CD4-positive, alpha-beta T cell treated with Interleukin-10 for 1 hour (primary cell): ENCODE measurements around the gene CNTN2.

Source experiments
- DNase-seq: peaks from one replicate; pipeline ENCODE4 v3.0.0-alpha.2; 2020

CNTN2 gene

GRCh38 chr1:205075642-205076155, 32.7 kb downstream of the CNTN2 start:
- no peak for DNase-seq

- DNase-seq: no peak
These were observed 33.3 kb downstream of the CNTN2 start for GRCh38 chr1:205076245-205076761.

DNA sequence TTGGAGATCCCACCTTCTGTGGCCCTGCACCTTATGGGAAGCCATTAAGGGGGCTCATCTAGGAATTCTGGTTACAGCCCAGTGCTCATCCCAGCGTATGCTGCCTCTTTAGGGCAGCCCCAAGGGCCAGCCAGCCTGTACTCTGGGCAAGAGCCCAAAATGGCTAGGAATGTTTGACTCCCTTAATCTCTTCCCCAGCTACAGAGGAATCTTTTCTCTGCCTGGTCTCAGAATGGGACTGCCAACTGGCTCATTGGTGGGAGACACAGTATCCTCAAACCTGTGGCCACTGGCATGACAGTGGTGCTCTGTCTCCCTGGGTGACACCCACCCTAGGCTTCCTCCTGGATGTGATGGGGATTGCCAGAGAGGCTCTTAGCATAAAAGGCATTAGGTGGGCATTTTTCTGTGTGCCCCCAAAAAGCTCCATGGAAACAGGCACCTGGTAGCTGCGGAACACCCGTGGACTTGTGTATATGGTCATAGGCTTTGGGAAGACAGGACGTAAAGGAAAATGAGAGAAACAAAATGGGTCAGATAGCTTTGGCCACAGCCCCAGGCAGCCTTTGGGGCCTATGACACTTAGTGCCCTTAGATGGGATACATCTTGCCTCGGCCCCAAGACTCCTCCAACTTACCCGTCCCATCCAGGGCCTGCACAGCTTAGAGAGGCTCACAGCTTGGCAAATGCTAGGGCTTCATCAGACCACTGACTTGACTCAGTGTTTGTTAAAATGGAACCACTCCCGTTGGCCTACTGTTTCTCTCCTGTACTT, 34.3 kb downstream of the CNTN2 start:
- no peak for DNase-seq

DNA sequence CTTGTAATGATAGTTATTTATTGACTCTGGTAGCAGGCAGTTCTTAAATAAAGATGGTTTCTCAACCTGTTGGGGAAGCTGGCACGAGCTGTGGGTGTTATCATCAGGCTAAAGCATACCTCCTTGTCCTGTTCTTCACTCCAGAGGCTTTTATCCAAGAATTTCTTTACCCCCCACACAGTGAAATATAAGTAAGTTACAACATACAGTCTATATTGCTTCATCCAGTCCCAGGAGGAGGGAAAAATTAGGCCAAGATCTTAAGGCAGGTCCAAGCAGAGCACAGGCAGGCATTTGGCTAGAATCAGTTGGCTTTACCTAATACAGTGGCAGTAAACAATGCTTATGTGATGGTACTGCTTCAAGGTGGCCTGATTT, 34.9 kb downstream of the CNTN2 start:
- no peak for DNase-seq

GRCh38 chr1:205082431-205082830, 39.4 kb downstream of the CNTN2 start:
- DNase-seq: no peak

DNA sequence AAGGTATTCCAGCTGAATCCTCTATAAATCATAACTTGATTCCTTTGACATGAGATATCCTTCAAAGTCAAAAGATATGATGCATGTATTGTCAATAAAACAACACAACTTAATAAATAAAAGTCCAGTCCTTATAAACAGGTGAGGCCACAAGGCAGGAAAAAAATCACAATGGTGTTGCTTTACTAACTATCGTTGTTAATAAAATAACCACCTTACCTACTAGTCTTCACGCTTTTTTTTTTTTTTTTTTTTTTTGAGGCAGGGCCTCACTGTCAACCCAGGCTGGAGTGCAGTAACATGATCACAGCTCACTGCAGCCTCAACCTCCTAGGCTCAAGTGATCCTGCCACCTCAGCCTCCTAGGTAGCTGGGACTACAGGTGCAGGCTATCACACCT, 41.3 kb downstream of the CNTN2 start, which contains the start of gene TMEM81:
Gene TMEM81, minus strand, starts transcription at position 101 of the 400 bp plus-strand sequence. CDS start 140 bp downstream, outside the sequence.
- no peak for DNase-seq

- no peak for DNase-seq
These were observed 45.3 kb downstream of the CNTN2 start for GRCh38 chr1:205088341-205088740.

DNA sequence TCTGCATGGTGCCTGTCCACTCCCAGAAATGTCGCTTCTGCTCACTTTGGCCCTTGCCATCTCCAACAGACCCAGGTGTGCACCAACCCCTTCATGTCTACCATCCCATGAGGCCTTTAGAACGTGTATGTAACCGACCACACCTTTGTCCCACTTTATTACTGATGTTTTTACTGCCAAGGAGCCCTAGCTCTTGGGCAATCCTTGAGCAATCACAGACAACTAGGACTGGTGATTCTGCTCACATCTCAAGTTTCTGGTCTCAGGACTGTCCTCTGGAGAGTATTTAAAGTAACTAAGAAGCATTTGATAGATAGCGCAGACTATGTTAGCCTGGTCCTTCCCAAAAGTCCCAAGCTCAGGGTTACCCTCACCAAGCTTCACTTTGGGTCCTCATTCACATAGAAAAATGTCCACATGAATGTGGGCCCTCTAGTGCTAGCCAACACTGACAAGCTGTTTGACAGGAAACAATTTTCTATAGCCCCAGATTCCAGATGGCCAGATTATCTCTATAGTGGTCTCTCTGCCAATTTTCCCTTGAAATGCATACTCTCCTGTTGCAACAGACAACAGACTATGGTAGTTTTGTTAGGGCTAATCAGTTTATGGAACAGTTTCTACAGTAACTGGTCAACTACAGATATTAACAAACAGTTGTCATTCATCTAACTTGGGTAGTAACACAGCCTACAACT, 48.2 kb downstream of the CNTN2 start:
- DNase-seq: no peak

GRCh38 chr1:205095422-205095821, 52.4 kb downstream of the CNTN2 start:
- no peak for DNase-seq

- no peak for DNase-seq
These were observed 55.2 kb downstream of the CNTN2 start for GRCh38 chr1:205098242-205098641.

- DNase-seq: no peak
These were observed 59.4 kb downstream of the CNTN2 start for GRCh38 chr1:205102404-205102803.

- DNase-seq: no peak
These were observed 64.3 kb downstream of the CNTN2 start for GRCh38 chr1:205107327-205107726.

- no peak for DNase-seq
These were observed 65.5 kb downstream of the CNTN2 start for GRCh38 chr1:205108464-205108863.

GRCh38 chr1:205109269-205109668, 66.3 kb downstream of the CNTN2 start:
- DNase-seq: no peak

DNA sequence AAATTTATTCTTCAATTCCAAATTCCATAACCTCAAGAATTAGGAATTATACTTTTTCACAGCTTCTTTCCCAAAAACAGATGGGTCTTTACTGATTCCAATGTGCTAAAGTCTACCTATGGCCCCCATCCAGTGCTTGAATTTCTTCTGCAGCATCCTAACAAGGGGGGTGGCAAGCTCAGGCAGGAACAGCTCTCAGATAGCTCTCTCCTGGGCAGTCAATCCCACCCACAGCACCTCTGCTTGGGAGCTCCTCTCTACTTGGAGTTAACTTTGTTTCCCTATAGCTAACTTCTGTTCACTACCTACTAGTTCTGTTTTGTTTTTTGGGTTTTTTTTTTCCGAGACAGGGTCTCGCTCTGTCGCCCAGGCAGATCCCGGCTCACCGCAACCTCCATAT, 66.7 kb downstream of the CNTN2 start:
- DNase-seq: no peak

- no peak for DNase-seq
These were observed 68.3 kb downstream of the CNTN2 start for GRCh38 chr1:205111354-205111753.

DNA sequence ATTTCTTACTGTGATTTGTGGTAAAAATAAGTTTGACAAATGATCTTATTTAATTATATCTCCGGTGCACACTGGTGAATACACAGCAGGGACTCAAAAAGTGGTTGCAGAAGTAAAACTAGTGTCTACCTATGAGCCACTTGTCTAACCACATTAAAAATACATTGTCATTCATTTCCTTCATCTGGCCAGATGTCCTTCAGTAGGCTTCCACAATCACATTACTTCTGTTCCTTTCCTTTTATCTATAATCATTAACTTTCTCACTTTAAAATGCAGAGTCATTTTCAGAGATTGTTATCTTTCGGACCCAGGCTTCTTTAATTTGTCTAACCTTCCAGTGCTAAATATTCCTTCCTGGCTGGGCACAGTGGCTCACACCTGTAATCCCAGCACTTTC, 75.7 kb downstream of the CNTN2 start:
- DNase-seq: no peak

DNA sequence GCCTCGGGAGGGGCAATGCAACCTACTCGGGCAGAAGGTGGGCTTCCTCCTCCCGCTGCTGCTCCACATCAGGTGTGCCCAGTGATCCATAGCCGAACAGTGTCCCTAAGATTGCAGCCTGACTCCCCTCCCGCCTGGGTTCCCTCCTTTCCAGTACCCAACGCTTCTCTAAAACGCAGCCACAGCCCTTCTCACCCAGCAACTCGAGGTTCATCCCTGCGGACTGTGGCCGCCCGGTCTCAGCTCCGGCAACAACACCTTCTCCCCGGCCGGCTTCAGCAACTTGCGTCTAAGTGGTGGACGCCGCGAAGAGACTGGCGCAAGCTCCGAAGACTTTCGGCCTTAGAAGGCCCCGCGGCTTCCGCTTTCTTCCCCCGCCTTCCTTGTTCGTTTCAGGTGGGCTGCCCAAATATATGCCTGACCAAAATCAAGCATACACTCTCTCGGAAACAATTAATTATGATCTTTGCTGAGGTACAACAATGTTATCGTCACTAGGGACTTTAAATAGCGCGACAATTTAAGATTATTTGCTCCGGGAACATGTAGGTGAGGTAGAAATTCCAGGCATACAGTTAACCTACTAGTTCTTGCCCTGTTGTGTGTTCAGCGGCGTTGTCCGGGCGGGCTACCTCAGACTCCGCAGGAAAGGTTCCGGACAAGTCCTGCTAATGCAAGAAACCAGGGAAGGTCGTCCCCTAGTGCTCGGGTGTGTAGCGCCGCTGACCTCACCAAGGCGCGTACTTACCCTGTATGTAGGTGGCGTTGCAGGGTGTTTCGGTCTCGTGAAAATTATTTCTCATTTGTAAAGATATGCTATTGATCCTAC, 78.9 kb downstream of the CNTN2 start, which contains the start of gene RBBP5:
Gene RBBP5, minus strand, starts transcription at position 319 of the 829 bp plus-strand sequence. Its CDS starts 105 bp downstream, at position 214.
- peak; percentile 96 for DNase-seq

DNA sequence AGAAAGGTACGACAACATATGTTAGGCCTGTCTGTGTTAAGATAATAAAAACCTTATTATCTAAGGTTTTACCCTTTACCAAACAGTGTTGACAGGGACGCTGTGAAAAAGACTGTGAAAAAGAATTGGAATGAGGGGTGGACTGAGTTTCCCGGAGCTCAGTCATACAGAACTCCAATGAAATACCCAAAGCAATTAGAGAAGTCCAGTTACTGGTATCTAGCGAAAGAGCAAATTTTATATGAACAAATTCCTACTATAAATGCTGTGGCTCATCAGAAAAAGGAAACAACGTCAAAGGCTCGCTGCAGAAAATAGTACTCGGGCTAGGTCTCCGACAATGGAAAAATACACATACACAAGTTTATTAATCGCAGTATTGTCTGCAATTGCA, 79.5 kb downstream of the CNTN2 start:
- DNase-seq: no peak

- DNase-seq: no peak
These were observed 81.7 kb downstream of the CNTN2 start for GRCh38 chr1:205124726-205125125.

DNA sequence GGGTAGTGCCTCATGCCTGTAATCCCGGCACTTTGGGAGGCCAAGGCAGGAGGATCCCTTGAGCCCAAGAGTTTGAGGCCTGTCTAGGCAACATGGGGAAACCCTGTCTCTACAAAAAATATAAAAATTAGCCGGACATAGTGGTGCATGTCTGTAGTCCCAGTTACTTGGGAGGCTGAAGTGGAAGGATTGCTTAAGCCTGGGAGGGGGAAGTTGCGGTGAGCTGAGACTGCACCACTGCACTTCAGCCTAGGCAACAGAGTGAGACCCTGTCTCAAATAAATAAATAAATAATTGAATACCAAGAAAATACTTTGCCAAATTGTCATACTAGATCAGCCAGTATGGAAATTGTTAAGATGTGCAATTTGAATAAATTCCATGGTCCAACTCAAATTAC, 84.6 kb downstream of the CNTN2 start:
- DNase-seq: no peak
